GM19395 (cell line): ENCODE measurements around the gene IBA57.
"Not testable (repeated sequence)": the region's sequence is repeated elsewhere in the genome, so short reads cannot be mapped to it uniquely, and the experiment has no call there.

ENCODE experiments used
- ATAC-seq: cut with Tn5 transposase; IDR thresholded peaks from one replicate; pipeline ENCODE4 v1.9.1; 2021; ENCODE audit warnings: mild to moderate bottlenecking, moderate library complexity; ENCODE audit not compliant: unreplicated experiment

Gene IBA57

GRCh38 chr1:228224198-228225164, 58.9 kb downstream of the IBA57 start:
- ATAC-seq: no peak

- no peak for ATAC-seq
Measured at GRCh38 chr1:228225165-228225710, 59.6 kb downstream of the IBA57 start.

GRCh38 chr1:228225740-228226139, 60.1 kb downstream of the IBA57 start:
- no peak for ATAC-seq

GRCh38 chr1:228226141-228226874, 60.7 kb downstream of the IBA57 start:
- no peak for ATAC-seq

- ATAC-seq: no peak
Measured at GRCh38 chr1:228226956-228227791, 61.6 kb downstream of the IBA57 start.

- ATAC-seq: not testable (repeated sequence)
Measured at GRCh38 chr1:228228147-228228546, 62.5 kb downstream of the IBA57 start.

- ATAC-seq: no peak
Measured at GRCh38 chr1:228228601-228229074, 63.0 kb downstream of the IBA57 start.

GRCh38 chr1:228231189-228231588, 65.6 kb downstream of the IBA57 start:
- ATAC-seq: no peak
